Spinal cord (tissue), 10 donors: Measurements from ENCODE around the gene VPS52. TPM values are rescaled to one million over a fixed set of nuclear protein-coding genes. Genes with fewer than 3 reads are reported as not detected.
"Not testable (repeated sequence)": the region's sequence is repeated elsewhere in the genome, so short reads cannot be mapped to it uniquely, and the experiment has no call there.

Source experiments
- DNase-seq, 6 donors: peaks; one replicate each; pipeline versions ENCODE4 v3.0.0 to v3.0.0-alpha.2; 2013 to 2015; ENCODE audit warnings: low spot score in 6 of 6, low read depth in 4 of 6
- H3K27ac ChIP-seq: one replicate; pipeline ENCODE4 v1.5.1; 2013; ENCODE audit warnings: low read depth, low read length, control low read depth
- H3K27me3 ChIP-seq: one replicate; pipeline ENCODE4 v1.6.1; 2013; ENCODE audit warnings: low read length; ENCODE audit not compliant: control insufficient read depth, insufficient read depth
- H3K36me3 ChIP-seq: one replicate; pipeline ENCODE4 v1.6.1; 2013; ENCODE audit warnings: low read length; ENCODE audit not compliant: control insufficient read depth, insufficient read depth
- H3K4me1 ChIP-seq: one replicate; pipeline ENCODE4 v1.6.1; 2013; ENCODE audit warnings: low read length; ENCODE audit not compliant: control insufficient read depth, insufficient read depth
- H3K4me3 ChIP-seq: one replicate; pipeline ENCODE4 v1.5.1; 2013; ENCODE audit warnings: low read depth, low read length, control low read depth
- H3K9me3 ChIP-seq: one replicate; pipeline ENCODE4 v1.6.1; 2013; ENCODE audit warnings: low read length; ENCODE audit not compliant: control insufficient read depth, insufficient read depth
- WGBS: methylation state at CpG from one replicate; pipeline ENCODE4 v1.1.5; 2013; ENCODE audit warnings: missing lambda C conversion rate; ENCODE audit not compliant: insufficient coverage; 5-methylcytosine and 5-hydroxymethylcytosine counted together
- polyA plus RNA-seq, 2 donors: library from polyadenylated mRNA; unstranded; fragments of 120-200 nt; gene quantifications; one replicate each; pipeline ENCODE4 v1.2.1, GENCODE V29; 2013; ENCODE audit not compliant: insufficient read length in 2 of 2
- total RNA-seq, 2 donors: library from RNA; depleted of rRNA in 1 of 2; stranded (reverse); fragments of 120-200 nt in 1 of 2; fragments of >200 nt in 1 of 2; gene quantifications; one replicate each; pipeline versions ENCODE4 v1.2.3 to v1.2.4, GENCODE V29; 2013 to 2014
- donor health status: healthy.

The VPS52 gene
- total and polyA plus RNA-seq, 4 donors = 35.4 to 87.3 (median 59.3) TPM

GRCh38 chr6:33236852-33237251 is 34.8 kb downstream of the VPS52 start:
- 82% methylated on average over 6 of the region's 6 CpGs for WGBS
- Histone ChIP-seq H3K4me3 (no peak overlapping the region), H3K4me1 (no peaks in the 10 kb centered on the region), H3K27me3 (peaks cover 9% of the 10 kb centered on the region), H3K36me3 (no peaks in the 10 kb centered on the region), H3K27ac (no peak overlapping the region), H3K9me3 (no peaks in the 10 kb centered on the region)
- no peak for DNase-seq

- Histone ChIP-seq H3K27ac (no peak overlapping the region), H3K27me3 (peaks cover 9% of the 10 kb centered on the region), H3K4me3 (no peak overlapping the region), H3K4me1 (no peaks in the 10 kb centered on the region), H3K9me3 (no peaks in the 10 kb centered on the region), H3K36me3 (no peaks in the 10 kb centered on the region)
- DNase-seq = no peak
Observed at GRCh38 chr6:33236328-33236727, 35.3 kb downstream of the VPS52 start.

- no peaks in the 10 kb centered on the region for H3K9me3 ChIP-seq
- H3K27me3 ChIP-seq = peaks cover 7% of the 10 kb centered on the region
- no peak overlapping the region for H3K4me3 ChIP-seq
- peak in 1 of 6 donors; percentile 47 for DNase-seq
- WGBS = 8% methylated on average over 5 of the region's 6 CpGs
- H3K4me1 ChIP-seq = no peaks in the 10 kb centered on the region
- H3K36me3 ChIP-seq = no peaks in the 10 kb centered on the region
- H3K27ac ChIP-seq = no peak overlapping the region
Observed at GRCh38 chr6:33235221-33235634, 36.4 kb downstream of the VPS52 start.

GRCh38 chr6:33226503-33227120 is 45.1 kb downstream of the VPS52 start:
- DNase-seq, H3K27ac ChIP-seq: not testable (repeated sequence)
- 51% methylated on average over 3 of the region's 14 CpGs for WGBS

GRCh38 chr6:33217681-33218080 is 54.0 kb downstream of the VPS52 start:
- no peaks in the 10 kb centered on the region for H3K27me3 ChIP-seq
- H3K36me3 ChIP-seq = no peaks in the 10 kb centered on the region
- no peaks in the 10 kb centered on the region for H3K9me3 ChIP-seq
- WGBS = 33% methylated on average over 2 of the region's 3 CpGs
- H3K4me1 ChIP-seq = peaks cover 14% of the 10 kb centered on the region
- no peak overlapping the region for H3K27ac ChIP-seq
- no peak overlapping the region for H3K4me3 ChIP-seq
- DNase-seq = no peak

More at GRCh38 chr6:33226503-33227120, 45.1 kb downstream of the VPS52 start:
- not testable (repeated sequence) for H3K4me3 ChIP-seq, H3K36me3 ChIP-seq, H3K27me3 ChIP-seq, H3K4me1 ChIP-seq, H3K9me3 ChIP-seq

GRCh38 chr6:33217246-33217645 is 54.4 kb downstream of the VPS52 start:
- H3K4me1 ChIP-seq = peaks cover 15% of the 10 kb centered on the region
- H3K36me3 ChIP-seq = peaks cover under 1% of the 10 kb centered on the region
- no peak overlapping the region for H3K4me3 ChIP-seq
- H3K9me3 ChIP-seq = no peaks in the 10 kb centered on the region
- DNase-seq = no peak
- H3K27me3 ChIP-seq = no peaks in the 10 kb centered on the region
- no peak overlapping the region for H3K27ac ChIP-seq
- WGBS = no CpG with 5 or more reads among the region's 6 CpGs

GRCh38 chr6:33216117-33216649 is 55.5 kb downstream of the VPS52 start:
- H3K36me3 ChIP-seq = peaks cover 12% of the 10 kb centered on the region

GRCh38 chr6:33215271-33216116 is 56.2 kb downstream of the VPS52 start:
- no peak overlapping the region for H3K27ac ChIP-seq
- WGBS = 78% methylated on average over 6 of the region's 9 CpGs

More at GRCh38 chr6:33216117-33216649, 55.5 kb downstream of the VPS52 start:
- WGBS = 92% methylated on average over 2 of the region's 4 CpGs
- Histone ChIP-seq H3K27me3 (no peaks in the 10 kb centered on the region), H3K27ac (no peak overlapping the region), H3K4me3 (no peak overlapping the region), H3K9me3 (no peaks in the 10 kb centered on the region), H3K4me1 (peaks cover 23% of the 10 kb centered on the region)
- DNase-seq = no peak

GRCh38 chr6:33213989-33214335 is 57.7 kb downstream of the VPS52 start:
- Histone ChIP-seq H3K36me3 (peaks cover 22% of the 10 kb centered on the region), H3K4me3 (peak overlapping the region; percentile 54), H3K27me3 (no peaks in the 10 kb centered on the region), H3K4me1 (peaks cover 23% of the 10 kb centered on the region), H3K27ac (no peak overlapping the region), H3K9me3 (no peaks in the 10 kb centered on the region)
- WGBS = 7% methylated on average over 4 of the region's 9 CpGs
- no peak for DNase-seq

More at GRCh38 chr6:33215271-33216116, 56.2 kb downstream of the VPS52 start:
- Histone ChIP-seq H3K36me3 (peaks cover 15% of the 10 kb centered on the region), H3K4me1 (peaks cover 23% of the 10 kb centered on the region), H3K27me3 (no peaks in the 10 kb centered on the region), H3K4me3 (no peak overlapping the region), H3K9me3 (no peaks in the 10 kb centered on the region)
- DNase-seq = no peak
